NCI-H2227 (cell line): ENCODE data around the gene HMGXB3.

Source experiments
- DNase-seq: peaks from one replicate; lab custom pipeline; 2025; ENCODE audit not compliant: unreplicated experiment; lab: John Stamatoyannopoulos, UW

HMGXB3 gene

DNA sequence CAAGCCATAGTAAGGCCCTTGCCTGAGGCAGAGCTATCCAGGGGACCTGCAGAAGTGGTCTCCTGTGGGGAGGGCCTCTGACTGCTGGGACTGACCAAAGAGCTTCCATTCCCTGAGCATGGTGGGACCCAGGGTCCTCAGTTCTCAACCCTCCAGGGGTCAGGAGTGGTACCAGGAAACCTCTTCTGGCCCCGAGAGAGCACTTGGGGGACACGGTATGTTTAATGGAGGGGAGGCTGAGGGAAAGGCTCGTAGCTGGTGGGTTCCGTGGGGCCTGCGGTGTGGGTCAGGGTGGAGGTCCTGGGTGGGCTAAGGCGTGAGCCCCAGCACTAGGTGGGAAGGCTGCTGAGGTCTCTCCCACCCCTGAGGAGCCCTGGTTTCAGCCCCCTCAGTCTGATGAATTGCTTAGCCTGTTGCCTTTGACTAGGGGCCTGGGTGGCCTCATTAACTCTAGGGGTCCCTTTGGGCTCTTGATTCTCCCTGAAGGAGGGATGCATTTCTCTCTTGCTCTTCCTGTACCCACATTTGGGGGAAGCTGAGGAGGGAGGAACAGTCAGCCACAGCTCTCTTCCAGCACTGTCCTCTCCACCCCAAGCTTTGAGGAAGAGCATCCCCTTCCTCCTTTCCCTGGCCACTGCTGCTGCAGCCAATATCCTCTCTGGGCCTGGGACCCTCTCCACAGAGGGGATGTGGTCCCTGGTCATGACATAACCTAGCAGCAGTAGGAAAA, 51.9 kb downstream of the HMGXB3 start:
- DNase-seq, result no peak

DNA sequence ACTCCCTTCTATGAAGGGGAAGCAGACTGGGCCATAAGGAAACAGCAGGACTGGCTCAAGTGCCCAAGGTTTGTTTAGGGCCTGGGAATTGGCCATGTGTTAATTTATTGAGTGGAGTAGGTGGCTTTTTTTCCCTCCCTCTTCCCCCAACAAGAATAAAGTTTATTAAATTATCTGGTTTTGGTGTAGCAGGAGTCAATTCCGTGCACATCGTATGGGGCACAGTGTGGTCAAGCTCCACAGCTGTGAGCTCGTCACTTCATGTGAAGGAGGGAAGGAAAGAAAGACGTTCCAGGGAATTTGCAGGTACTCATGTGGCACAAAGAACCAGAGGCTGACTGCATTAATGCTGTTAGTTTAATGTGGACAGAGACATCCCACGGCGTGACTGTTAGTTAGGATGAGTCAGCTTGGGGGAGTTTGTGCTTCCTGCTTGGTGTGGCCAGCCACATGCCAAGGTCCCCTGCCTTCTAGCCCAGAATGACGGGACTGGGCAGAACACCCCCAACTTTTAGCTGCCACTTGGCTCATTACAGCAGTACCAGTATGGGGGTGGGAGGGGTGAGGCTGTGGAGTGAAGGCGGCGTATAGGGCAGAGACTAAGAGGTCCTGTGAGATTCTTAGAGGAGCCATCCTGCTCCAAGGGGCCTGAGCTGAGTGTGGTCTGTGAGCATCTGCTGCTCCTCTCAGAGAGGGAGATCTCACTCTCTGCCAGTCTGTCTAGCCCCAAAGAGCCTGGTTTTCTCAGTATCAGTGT, 52.6 kb downstream of the HMGXB3 start:
- no peak for DNase-seq

DNA sequence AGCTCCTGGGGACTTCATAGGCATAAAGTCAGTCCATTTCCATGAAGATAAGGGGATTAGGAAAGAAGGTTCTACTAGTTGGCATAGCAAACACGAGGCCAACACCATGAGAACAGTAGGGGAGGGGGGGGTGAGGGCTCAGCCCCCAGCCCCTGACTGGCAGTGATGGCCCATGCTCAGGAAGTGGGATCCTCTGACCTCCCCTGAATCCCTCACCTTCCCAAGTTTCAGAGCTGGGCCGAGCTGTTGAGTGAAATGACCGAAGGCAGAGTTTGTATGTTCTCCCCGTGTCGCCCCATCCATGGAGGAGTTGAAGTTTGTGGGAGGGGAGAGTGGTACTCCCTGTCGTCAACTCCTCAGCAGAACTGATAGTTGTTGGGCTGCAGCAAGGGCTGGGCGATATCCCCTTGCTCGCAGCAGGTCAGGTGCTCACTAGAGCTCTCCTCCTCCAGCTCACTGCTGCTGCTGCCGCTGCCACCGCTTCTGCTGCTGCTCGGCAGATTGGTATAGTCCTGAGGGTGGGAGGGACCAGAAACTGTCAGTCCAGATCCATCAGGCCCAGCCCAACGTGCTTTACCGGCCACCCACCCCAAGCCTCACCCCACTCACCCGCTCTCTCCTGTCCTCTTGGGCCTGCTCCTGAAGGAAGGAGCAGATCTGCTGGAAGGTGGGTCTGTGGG, 53.3 kb downstream of the HMGXB3 start:
- DNase-seq, result no peak

DNA sequence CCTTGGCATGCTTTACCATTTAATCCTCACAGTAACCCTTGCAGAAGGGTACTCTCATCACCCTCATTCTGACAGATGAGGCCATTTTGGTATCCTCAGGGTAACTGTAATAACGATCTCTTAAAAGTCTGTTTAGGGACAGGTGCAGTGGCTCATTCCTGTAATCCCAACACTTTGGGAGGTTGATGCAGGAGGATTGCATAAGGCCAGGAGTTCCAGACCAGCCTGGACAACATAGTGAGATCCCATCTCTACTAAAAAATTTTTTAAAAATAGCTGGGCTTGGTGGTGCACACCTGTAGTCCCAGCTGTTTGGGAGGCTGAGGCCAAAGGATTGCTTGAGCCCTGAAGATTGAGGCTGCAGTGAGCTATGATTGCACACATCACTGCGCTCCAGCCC, 54.0 kb downstream of the HMGXB3 start:
- no peak for DNase-seq

DNA sequence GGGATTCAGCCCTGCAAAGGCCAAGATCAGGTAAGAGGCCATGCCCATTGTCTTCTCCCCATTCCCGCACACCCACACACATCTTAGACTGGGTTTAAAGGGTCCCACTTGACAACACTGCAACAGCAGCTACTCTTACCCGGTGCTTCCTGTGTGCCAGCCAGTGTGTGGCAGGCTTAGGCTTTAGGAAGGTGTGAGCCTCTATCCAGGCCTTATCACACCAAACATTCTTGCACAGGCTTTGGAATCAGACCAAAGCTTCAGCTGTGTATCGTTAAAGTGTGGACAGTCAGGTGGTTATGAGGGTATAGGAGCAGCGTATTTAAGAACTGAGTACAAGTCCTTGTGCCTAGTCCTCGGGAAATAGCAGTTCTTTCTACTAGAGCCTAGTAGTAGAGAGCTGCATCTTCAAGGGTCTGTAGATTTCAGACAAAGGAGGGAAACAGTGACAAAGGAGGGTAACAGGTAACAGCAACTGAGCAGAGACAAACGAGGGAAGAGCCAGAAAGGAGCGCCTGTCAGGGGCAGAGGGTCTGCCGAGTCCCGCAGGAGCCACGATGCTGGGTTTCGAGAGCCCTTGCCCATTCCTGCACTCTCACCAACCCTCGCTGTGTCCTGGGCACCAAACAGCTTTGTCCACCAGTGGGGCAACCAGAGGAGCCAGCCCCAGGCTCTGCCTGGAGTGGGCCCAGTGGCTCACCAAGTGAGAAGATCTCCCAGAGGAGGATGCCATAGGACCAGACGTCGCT, 55.0 kb downstream of the HMGXB3 start:
- no peak for DNase-seq

DNA sequence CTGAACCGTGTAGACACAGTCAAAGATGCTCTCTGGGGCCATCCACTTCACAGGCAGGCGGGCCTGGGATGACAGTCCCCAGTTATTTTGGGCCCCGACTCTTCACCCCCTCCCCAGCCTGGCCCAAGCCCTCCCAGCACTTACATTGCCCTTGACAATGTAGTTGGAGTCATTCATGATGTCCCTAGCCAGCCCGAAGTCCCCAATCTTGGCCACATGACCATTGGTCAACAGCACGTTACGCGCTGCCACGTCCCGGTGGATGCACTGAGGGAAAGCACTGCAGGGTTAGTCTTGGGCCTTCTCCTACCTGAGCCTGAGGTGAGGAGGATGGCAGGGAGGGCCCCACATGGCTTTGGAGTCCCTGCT, 55.5 kb downstream of the HMGXB3 start:
- DNase-seq, result no peak

DNA sequence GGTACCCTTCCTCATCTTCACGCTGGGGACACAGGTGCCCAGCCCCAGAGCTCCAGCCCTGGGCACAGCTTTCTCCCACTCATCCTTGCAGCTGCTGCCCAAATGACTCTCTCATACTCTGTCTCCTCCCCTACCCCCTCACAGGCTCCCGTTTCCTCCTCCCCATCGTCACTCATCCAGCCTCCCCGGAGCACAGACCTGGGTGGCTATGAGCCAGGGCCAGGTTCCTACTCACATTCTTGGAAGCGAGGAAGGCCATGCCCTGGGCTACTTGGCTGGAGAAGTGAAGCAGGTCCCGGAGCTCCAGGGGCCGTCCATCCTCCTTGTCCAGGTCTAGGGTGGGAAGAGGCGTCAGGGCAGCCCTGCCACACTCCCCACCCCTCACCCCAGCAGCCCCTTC, 56.5 kb downstream of the HMGXB3 start:
- no peak for DNase-seq

DNA sequence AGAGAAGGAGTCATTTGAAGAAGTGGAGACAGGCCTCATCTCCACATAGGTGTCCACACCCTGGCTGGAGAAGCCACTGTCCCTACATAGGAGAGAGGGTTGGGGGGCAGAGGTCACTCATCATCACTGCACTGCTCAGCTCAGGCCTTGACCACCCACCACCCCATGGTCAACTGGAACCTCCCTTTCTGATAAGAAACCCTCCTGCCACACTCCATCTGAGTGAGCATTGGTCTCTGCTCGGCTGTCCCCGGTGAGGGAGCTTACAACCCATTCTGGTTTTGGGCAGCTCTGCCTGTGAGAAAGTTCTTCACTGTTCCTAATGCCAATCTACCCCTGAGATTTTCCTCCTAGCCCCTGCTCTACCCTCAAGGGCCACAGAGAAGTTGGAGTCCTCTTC, 57.0 kb downstream of the HMGXB3 start:
- no peak for DNase-seq

DNA sequence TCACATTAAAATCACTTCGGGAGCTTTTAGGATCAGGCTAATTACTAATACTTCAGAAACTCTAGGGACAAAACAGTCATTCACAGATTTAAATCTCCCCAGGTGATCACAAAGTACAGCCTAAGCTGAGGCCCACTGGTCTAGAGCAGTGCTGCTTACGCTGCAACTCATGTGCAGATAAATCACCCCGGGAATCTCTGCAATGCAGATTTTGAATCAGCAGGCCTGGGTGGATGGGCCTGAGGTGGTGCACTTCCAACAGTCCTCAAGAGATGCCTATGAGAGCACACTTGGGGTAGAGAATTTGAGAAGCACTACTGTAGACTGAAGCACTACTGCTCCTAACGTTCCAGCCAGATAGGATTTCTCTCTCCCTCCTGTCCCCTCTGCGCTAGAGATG, 57.5 kb downstream of the HMGXB3 start:
- DNase-seq, result no peak

DNA sequence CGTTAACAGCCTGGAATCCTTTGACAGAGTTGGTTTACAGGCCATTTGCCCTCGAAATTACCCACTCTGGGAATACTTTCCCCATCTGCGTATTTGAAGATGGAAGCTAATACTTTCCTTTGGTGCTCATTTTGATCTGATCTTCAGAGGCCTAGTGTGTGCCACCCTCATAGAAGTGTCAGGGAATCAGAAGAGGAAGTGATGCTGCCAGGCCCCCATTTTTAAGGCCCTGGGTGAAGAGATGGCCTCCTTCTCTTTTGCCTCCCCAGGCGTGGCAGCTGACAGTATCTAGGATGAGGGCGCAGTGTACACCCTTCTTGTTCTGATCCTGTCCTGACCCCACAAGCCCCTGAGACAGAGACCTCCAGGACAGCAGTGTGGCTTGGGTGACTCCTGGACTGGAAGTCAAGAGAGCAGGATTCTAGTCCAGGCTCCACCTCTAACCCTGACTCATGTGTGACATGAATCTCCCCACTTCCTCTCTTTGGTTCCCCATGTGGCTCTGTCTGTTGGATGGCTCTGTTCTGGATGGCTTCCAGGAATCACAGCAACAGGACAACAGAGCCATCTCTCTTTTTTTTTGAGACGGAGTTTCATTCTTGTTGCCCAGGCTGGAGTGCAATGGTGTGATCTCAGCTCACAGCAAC, 58.1 kb downstream of the HMGXB3 start:
- DNase-seq, result no peak

DNA sequence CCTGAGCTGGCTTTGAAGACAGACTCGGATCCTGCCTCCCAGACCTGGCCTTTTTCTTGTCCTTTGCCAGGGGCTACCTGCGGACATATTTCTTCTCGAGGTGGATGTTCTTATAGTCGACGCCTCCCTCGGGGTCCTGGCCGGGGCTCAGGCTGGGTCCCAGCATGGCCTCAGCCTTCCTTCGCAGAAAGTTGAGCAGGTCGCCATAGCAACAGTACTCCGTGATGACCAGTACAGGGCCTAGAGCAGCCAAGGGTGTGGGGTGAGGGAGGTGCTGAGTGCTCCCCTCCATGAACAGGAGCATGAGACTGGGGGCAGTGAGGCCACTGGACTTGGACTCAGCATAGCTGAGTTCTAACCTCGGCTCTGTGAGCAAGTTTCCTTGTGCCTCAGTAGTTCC, 59.1 kb downstream of the HMGXB3 start:
- no peak for DNase-seq

DNA sequence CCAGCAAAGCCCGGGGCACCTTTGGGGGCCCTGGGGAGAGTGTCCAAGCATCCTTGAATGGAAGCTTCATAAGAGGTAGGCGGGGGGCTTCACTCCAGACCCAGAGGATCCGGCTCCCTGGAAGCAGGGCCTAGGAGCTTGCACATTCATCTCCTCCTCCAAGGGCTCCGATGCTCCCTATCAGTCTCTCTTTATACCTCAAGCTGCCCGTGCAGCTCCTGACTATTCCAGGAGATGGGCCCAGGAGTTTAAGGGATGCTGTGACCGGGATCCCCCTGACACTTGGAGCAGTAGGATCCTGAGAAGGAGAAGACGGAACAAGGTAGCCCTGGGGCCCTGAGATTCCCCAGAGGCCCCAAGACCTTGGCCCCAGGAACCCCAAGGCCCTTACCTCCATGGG, 59.9 kb downstream of the HMGXB3 start:
- DNase-seq, result no peak

DNA sequence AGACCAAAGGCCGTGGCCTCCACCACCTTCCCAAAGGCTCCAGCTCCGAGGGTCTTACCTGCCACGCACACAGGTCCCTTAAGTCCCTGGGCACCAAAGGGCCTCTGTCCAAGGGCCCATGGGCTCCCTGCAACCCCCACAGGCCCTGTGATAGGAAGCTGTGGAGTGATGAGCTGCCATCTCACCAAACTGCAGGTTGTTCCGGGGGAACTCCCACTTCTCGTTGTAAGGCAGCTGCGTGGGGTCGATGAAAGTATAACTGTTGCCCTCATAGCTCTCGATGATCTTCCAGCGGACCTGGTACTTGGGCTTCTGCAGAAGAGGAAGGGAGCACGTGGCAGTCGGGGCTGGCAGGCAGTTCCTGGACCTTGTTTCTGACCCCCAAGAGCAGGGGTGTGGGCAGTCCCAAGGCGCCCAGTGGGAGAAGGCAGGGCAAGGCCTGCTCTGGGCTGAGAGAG, 61.0 kb downstream of the HMGXB3 start:
- no peak for DNase-seq

DNA sequence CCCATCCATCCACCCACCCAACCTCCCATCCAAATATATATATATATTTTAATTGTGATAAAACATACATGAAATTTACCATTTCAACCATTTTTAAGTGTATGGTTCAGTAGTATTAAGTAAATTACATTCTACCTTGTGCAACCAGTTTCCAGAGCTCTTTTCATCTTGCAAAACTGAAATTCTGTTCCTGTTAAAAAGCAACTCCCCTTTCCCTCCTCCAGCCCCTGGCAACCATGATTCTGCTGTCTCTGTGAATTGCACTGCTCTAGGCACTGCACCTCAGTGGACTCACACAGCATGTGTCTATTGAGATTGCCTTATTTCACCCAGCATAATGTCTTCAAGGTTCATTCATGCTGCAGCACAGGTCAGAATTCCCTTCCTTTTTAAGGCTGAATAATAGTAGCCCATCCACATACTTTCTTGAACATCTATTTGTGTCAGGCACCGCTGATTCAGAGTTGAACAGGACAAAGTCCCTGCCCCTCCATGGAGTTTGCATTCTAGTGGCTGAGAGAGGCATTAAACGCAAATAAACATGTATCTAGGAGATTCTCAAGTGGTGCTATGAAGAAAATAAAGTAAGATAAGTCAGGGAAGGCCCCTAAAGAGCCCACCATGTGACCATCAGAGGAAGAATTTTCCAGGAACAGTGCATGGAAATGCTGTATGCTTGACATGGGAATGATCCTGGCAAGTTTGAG, 61.8 kb downstream of the HMGXB3 start:
- no peak for DNase-seq

DNA sequence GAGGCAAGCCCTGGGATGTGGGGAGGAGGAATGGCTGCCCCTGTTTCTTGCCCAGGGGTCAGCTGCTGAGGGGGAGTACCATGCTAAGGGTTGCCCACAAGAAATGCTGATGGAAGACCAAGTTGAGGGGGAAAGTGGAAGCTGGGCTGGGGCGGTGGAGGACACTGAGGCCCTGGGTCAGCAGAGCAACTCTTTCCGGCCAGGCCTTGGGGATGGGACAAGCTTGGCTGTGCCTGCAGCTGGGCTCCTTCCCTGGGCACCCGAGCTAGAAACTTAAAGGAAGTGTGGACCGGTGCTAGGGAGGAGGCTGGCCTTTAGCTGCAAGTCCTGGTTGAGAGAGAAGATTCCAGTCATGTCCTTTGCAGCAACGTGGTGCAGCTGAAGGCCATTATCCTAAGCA, 63.1 kb downstream of the HMGXB3 start:
- DNase-seq, result no peak

DNA sequence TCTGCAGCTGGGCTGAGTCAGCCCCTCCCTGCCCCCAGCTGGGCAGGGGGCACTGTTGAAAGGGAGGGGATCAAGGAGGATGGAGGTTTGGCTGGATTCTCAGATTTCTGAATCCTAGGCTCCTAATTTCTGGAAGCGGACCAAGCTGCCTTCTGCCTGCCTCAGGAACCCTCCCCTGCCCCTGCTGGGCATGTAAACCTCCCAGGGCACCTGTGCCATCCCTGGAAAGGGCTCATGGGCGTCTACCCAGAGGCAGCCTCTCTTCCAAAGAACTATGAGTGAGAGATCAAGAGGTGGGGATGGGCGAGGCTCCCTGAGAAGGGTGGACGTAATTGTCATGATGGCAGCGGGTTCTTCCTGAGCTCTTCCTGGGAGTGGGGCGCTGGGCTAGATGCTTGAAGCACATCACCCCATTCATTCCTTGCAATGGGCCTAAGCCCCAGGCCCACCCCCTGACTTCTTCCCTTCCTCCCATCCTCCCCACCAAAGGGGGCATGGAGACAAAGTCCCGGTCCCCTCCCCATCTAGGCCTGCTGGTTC, 64.2 kb downstream of the HMGXB3 start:
- no peak for DNase-seq

DNA sequence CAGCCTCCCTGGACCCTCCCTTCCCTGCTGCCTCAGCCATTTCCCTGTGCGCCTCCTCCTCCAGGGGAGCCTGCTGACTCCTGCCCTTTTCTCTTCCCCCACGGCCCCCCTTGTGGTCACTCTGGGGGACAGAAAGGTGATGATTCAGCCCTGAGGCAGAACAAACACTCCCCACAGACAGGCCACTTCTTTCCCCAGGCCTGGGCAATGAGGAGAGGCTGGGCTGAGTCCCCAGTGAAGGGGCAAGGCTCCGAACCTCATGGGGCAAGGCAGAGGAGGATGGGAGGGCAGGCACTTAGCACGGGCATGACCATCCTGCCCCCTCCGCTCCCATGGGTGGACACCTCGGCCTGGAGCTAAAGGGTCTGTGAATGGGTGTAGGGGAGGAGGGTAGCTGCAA, 64.8 kb downstream of the HMGXB3 start:
- no peak for DNase-seq

DNA sequence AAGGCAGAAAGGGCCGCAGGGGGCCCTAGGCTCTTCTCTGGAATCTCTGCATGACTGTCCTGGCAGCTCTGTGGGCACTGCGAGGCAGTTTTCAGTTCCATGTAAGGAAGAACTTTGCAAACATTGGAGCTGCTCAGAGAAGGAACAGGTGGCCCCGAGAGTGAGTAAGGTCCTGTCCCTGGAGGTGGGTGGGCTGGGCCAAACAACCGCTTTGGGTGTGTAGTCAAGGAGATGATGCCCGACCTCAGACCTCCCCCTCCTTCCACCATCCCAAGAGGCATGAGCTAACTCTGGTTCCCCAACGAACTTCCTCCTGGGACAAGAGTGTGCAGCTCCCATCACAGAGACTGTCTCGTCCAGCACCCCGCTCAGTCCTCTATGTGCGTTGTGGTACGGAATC, 65.3 kb downstream of the HMGXB3 start:
- DNase-seq, result no peak

DNA sequence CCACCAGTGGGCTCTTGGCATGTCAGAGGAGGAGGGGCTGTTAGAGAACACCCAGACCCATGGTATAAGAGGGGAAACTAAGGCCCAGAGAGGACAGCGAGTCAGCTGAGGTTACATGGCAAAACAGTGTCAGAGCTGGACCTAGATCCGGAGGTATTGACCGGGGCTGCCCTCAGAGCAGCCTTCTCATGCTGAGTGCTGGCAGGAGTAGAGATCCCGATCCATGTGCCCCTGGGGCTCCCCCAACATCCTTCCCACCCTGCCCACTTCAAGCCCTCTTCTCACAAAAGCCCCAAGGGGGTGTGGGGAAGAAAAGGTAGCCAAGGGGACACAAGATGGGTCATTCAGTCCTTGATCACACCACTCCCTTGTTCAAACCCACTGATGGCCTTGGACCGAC, 65.9 kb downstream of the HMGXB3 start:
- DNase-seq, result no peak

DNA sequence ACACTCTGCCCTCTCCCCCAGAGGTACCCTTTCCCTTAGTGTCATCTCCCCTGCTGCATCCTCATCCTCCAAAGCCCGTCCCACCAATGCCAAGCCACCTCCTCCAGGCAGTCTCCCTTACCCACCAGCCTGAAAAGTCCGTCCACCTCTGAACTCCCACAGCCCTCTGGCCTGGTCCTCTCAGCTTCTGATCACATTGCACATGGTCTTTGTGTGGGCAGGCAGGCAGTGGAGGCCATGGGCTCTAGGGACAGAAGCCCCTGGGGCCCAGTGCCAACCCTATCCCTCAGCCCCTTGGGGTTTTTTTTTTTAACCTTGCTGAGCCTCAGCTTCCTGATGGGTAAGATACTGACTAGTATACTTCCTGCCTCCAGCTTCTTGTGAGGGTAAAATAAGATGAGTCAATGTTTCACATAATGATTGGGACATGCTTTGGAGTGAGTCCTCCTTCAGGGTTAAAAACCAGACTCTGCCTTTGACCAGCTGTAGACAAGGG, 66.4 kb downstream of the HMGXB3 start:
- DNase-seq, result no peak
